ENCODE measurements around the gene TRAF3.

GRCh38 chr14:102806447-102806846, 29.2 kb downstream of the TRAF3 start:
- TF ChIP-seq CTCF (IDR thresholded peaks at IDR 0.05; ENCODE audit: low read depth, low read length, missing input control) = no peak
- TF ChIP-seq GABPA (IDR thresholded peaks at IDR 0.05 in 1 of 2, conservative IDR thresholded peaks at IDR 0.05 in 1 of 2) = no peak
- TF ChIP-seq REST (IDR thresholded peaks at IDR 0.05) = no peak
- no peak for TF ChIP-seq MAX (IDR thresholded peaks at IDR 0.05)
- TF ChIP-seq RXRA (IDR thresholded peaks at IDR 0.05) = no peak
- TF ChIP-seq RAD21 (IDR thresholded peaks at IDR 0.05) = no peak
- no peak for TF ChIP-seq TAF1 (conservative IDR thresholded peaks at IDR 0.05)
- TF ChIP-seq JUND (IDR thresholded peaks at IDR 0.05) = no peak

All from liver (tissue), 3 donors.